Right lobe of liver (tissue), 6 donors: ENCODE data around the gene RAB43. TPM values are rescaled to one million over a fixed set of nuclear protein-coding genes. Genes with fewer than 3 reads are reported as not detected.
"Not testable (repeated sequence)": the region's sequence is repeated elsewhere in the genome, so short reads cannot be mapped to it uniquely, and the experiment has no call there.

Source experiments
- ATAC-seq, 4 donors: fragments of 200-7000 bp; cut with Tn5 transposase; one replicate each; pipeline ENCODE4 v1.9.1; 2020; ENCODE audit warnings: mild to moderate bottlenecking in 4 of 4, moderate library complexity in 4 of 4
- DNase-seq, 3 donors: peaks; one replicate each; pipeline ENCODE4 v3.0.0-alpha.2; 2020
- H3K27ac ChIP-seq, 3 donors: fragments of 200-600 bp; one replicate each; pipeline ENCODE4 v1.8.0; 2022
- H3K27me3 ChIP-seq, 2 donors: fragments of 200-600 bp; one replicate each; pipeline ENCODE4 v1.8.0; 2022
- H3K36me3 ChIP-seq, 4 donors: fragments of 200-600 bp; sonication (generic) in 1 of 4; one replicate each; pipeline versions ENCODE4 v1.5.1 to v1.8.0; 2017 to 2022; ENCODE audit warnings: control low read depth in 1 of 4
- H3K4me1 ChIP-seq, 4 donors: fragments of 200-600 bp; sonication (generic) in 1 of 4; one replicate each; pipeline versions ENCODE4 v1.5.1 to v1.8.0; 2017 to 2022; ENCODE audit warnings: control low read depth in 1 of 4
- H3K4me3 ChIP-seq, 3 donors: fragments of 200-600 bp; one replicate each; pipeline ENCODE4 v1.8.0; 2022
- H3K9me3 ChIP-seq, 4 donors: fragments of 200-600 bp; sonication (generic) in 1 of 4; one replicate each; pipeline versions ENCODE4 v1.5.1 to v1.8.0; 2017 to 2022; ENCODE audit warnings: control low read depth in 1 of 4
- POLR2A ChIP-seq: fragments of 450-650 bp; IDR thresholded peaks from one replicate; pipeline ENCODE4 v1.6.1; 2017; ENCODE audit warnings: antibody characterized with exemption, mild to moderate bottlenecking
- WGBS: methylation state at CpG from one replicate; pipeline ENCODE4 v1.1.6; 2018; ENCODE audit warnings: low coverage, low lambda C conversion rate; ENCODE audit not compliant: insufficient coverage; ENCODE audit errors: missing lambda C conversion rate; 5-methylcytosine and 5-hydroxymethylcytosine counted together
- intact Hi-C, 2 donors: fragments of 100-400 bp; cut with DNase I; formaldehyde crosslinking; loops; one replicate each; pipeline versions ENCODE4 v1.11.2 to v1.14.1; 2022
- total RNA-seq, 6 experiments: library from RNA; depleted of rRNA in 2 of 6; stranded (reverse); fragments of >200 nt in 2 of 6; fragmentation: NEBNext Ultra II Directional in 3 of 6; extraction: Animal tissue kit (Norgen Biotek cat#: 25700) in 3 of 6; gene quantifications; one replicate each; pipeline versions ENCODE4 v1.1.0 to v1.2.4, GENCODE V29; 2016 to 2023
- TF ChIP-seq, protein P1 (sequence below), 4 donors: fragments of 200-600 bp in 3 of 4; fragments of 450-650 bp in 1 of 4; IDR thresholded peaks; one replicate each; pipeline versions ENCODE4 v1.5.1 to v1.8.0; 2016 to 2022; ENCODE audit warnings: antibody characterized with exemption in 4 of 4, mild to moderate bottlenecking in 2 of 4
- donor health status: DM: no; HTN: yes; CAD: no.
- donor health status: DM: no; HTN: no; CAD: no.
- donor health status: DM: no; HTN: no; CAD: no.
- donor health status: DM: no; HTN: yes; CAD: no.
- donor health status: DM: no; HTN: yes; CAD: no.

Gene RAB43
- total RNA-seq, 6 experiments from 2014 or later = 21.8 to 67.2 (median 38.5) TPM

DNA sequence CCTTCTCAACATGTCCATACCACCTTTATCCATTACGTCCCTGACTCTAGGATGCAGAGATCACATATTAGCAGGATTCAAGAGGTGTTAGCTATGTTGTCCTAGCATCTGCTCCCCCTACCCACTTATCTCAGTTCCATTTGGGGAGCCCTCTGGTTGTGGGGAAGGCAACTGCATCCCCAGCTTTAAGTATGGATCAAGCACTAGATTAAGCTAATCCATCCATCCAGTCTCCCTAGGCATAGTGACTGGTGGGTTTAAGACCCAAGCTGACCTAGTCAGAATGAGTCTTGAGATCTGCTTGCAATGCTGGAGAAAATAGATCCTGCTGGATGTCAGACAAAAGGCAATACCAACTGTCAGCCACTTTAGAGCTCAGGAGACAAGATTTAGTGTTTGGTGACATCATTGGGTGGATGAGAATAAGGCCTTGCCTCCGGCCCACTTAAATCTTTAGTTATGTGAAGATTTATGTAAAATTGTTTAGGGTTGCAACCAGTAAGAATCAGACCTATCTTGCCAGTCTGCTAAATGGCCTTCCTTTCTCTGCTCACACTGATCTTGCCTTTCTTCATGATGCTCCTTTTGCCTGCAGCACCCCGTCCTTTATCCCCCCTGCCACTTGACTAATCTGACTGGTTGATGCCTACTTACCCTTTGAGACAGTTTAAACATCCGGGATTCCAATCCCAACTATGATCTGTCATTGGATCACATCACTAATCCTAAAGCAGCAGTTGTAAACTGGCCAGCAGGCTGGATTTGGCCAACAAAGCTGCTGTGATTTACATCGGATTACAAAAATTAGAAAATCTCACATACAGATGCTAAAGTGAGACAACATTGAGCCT lies 41.4 kb upstream of the RAB43 start:
- intact Hi-C loops = no loop called here
- TF ChIP-seq, protein P1, sequence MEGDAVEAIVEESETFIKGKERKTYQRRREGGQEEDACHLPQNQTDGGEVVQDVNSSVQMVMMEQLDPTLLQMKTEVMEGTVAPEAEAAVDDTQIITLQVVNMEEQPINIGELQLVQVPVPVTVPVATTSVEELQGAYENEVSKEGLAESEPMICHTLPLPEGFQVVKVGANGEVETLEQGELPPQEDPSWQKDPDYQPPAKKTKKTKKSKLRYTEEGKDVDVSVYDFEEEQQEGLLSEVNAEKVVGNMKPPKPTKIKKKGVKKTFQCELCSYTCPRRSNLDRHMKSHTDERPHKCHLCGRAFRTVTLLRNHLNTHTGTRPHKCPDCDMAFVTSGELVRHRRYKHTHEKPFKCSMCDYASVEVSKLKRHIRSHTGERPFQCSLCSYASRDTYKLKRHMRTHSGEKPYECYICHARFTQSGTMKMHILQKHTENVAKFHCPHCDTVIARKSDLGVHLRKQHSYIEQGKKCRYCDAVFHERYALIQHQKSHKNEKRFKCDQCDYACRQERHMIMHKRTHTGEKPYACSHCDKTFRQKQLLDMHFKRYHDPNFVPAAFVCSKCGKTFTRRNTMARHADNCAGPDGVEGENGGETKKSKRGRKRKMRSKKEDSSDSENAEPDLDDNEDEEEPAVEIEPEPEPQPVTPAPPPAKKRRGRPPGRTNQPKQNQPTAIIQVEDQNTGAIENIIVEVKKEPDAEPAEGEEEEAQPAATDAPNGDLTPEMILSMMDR (IDR thresholded peaks at IDR 0.05) = peak in 1 of 4 donors; percentile 14
- no peak for TF ChIP-seq POLR2A
- Histone ChIP-seq H3K4me1 (peaks cover 0 to 18% (median 0%) of the 10 kb centered on the region in 4 donors), H3K27me3 (no peaks in the 10 kb centered on the region), H3K9me3 (no peaks in the 10 kb centered on the region), H3K36me3 (peaks cover 0 to 32% (median 23%) of the 10 kb centered on the region in 4 donors), H3K27ac (no peak overlapping the region), H3K4me3 (no peak overlapping the region)
- peak in 1 of 3 donors; percentile 21 for DNase-seq
- no peak for ATAC-seq
- WGBS = 54% methylated on average over 5 of the region's 5 CpGs

DNA sequence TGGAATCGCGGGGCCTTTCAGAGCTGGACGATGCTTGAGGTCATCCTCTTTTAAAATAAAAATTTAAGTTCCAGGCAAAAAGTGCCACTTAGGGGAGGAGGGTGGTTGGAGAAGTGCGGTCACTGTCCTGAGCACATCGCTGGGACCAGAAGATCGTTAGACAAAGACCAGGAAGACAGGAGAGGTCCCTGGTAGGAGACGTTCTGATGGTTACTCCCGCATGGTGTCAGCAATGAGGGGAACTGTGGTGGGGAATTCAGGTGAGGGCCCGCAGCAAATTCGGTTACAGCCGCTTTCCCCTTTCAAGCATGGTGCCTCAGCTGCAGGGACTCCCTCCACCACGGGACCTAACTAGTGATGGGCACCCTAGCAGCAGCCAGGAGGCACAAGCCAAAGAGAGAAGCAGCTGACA lies 40.3 kb upstream of the RAB43 start:
- H3K4me1 ChIP-seq = peaks cover 0 to 18% (median 0%) of the 10 kb centered on the region in 4 donors

DNA sequence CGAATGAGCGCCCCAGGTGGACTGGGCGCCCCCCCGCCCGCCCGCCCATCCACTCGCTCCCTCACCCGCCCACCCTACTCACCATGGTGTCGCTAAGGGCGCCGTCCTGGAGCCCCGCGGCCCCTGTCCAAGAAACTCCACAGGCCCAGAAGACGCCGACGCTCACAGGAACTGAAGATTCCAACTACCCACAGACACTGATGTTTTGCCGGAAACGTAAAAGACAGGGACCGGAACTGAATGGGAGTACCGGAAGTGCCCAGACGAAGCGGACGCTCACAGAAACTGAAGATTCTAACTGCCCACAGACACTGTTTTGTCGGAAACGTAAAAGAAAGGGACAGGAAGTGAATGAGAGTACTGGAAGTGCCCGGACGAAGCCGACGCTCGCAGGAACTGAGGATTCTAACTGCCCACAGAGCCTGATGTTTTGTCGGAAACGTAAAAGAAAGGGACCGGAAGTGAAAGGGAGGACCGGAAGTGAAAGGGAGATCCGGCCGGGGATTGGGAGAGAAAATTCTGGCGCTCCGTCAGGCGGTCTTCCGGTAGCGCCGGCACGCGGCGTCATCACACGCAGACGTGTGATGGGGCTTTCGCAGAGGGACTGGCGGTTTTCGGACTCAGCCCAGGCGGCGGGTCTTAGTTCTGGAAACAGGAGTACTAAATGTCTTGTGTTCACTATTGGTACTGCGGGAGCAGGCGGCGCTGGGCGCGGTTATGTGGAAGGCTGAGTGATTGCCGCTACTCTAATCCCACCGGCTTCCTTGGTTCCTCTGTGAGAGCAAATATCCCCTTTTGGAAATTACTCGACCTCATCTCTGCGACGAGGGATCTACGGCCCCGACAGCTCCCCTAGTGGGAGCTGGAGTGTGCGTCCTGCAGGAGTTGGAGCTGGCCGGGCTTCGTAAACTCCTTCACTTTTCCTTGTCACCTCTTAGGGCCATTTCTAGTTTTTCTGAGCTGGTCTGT lies 39.6 kb upstream of the RAB43 start, which contains the start of gene ISY1:
Gene ISY1 (minus strand): TSS at position 173 of the 969 bp plus-strand sequence. CDS start 88 bp downstream, at position 85.
- WGBS = 1% methylated on average over 24 of the region's 67 CpGs
- H3K9me3 ChIP-seq = no peaks in the 10 kb centered on the region
- ATAC-seq = peak; percentile 91 to 93 (median 92)
- intact Hi-C loops = no loop called here
- no peaks in the 10 kb centered on the region for H3K27me3 ChIP-seq
- H3K4me1 ChIP-seq = peaks cover 0 to 18% (median 0%) of the 10 kb centered on the region in 4 donors
- H3K27ac ChIP-seq = peak within 1 kb of the TSS; percentile 88 to 96 (median 92)
- TF ChIP-seq, protein P1 (IDR thresholded peaks at IDR 0.05) = peak; percentile 52 to 69 (median 61)
- TF ChIP-seq POLR2A = peak; percentile 87
- H3K4me3 ChIP-seq = peak within 1 kb of the TSS; percentile 67 to 80 (median 79)
- H3K36me3 ChIP-seq = peaks cover 0 to 31% (median 23%) of the 10 kb centered on the region in 4 donors
- DNase-seq = peak; percentile 89 to 92 (median 90)

More for the DNA sequence above, 40.3 kb upstream of the RAB43 start:
- 0% methylated on average over 7 of the region's 12 CpGs for WGBS
- H3K4me3 ChIP-seq = peak overlapping the region; percentile 67 to 80 (median 79)
- intact Hi-C loops = no loop called here
- peak; percentile 6 to 29 (median 16) for ATAC-seq
- H3K9me3 ChIP-seq = no peaks in the 10 kb centered on the region
- TF ChIP-seq POLR2A = no peak
- TF ChIP-seq, protein P1 (IDR thresholded peaks at IDR 0.05) = no peak
- no peaks in the 10 kb centered on the region for H3K27me3 ChIP-seq
- peaks cover 0 to 31% (median 22%) of the 10 kb centered on the region in 4 donors for H3K36me3 ChIP-seq
- H3K27ac ChIP-seq = peak overlapping the region; percentile 88 to 96 (median 92)
- peak in 1 of 3 donors; percentile 42 for DNase-seq

DNA sequence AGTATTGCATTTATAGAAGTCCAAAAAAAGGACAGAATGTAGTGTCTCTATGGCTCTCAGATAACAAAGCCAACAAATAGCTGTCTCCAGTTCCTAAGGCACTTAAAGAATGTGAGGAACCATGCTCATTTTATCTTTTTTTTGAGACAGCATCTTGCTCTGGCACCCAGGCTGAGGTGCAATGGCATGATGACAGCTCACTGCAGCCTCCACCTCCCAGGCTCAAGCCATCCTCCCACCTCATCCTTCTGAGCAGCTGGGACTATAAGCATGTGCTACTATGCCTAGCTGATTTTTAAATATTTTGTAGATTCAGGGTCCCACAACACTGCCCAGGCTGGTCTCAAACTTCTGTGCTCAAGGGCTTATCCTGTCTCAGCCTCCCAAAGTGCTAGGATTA lies 23.2 kb upstream of the RAB43 start:
- no peak for ATAC-seq
- intact Hi-C loops = no loop called here
- TF ChIP-seq, protein P1 (IDR thresholded peaks at IDR 0.05) = no peak
- TF ChIP-seq POLR2A = no peak
- DNase-seq = peak in 1 of 3 donors; percentile 12
- H3K27me3 ChIP-seq = no peaks in the 10 kb centered on the region
- H3K4me1 ChIP-seq = no peaks in the 10 kb centered on the region
- peaks cover 0 to 33% (median 15%) of the 10 kb centered on the region in 4 donors for H3K36me3 ChIP-seq
- H3K4me3 ChIP-seq = no peak overlapping the region
- no peaks in the 10 kb centered on the region for H3K9me3 ChIP-seq
- no peak overlapping the region for H3K27ac ChIP-seq

DNA sequence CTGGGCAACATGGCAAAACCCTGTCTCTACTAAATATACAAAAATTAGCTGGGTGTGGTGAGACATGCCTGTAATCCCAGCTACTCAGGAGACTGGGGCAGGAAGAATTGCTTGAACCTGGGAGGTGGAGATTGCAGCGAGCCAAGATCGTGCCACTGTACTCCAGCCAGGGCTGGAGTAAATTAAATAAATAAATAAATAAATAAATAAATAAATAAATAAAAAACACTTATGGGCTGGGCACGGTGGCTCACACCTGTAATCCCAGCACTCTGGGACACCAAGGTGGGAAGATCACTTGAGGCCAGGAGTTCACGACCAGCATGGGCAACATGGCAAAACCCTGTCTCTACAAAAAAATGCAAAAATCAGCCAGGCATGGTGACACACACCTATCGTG lies 19.4 kb upstream of the RAB43 start:
- H3K4me3 ChIP-seq, H3K4me1 ChIP-seq, DNase-seq, ATAC-seq, H3K27ac ChIP-seq, intact Hi-C loops, H3K9me3 ChIP-seq, H3K27me3 ChIP-seq: not testable (repeated sequence)
- H3K36me3 ChIP-seq = peaks cover 0 to 46% (median 21%) of the 10 kb centered on the region in 4 donors
- 93% methylated on average over 3 of the region's 5 CpGs for WGBS
